Peyer's patch (tissue), 4 donors: Measurements from ENCODE around the gene BMAL2. TPM values are rescaled to one million over a fixed set of nuclear protein-coding genes. Genes with fewer than 3 reads are reported as not detected.

Experiments
- DNase-seq, 3 donors: peaks; one replicate each; pipeline ENCODE4 v3.0.0-alpha.2; 2017 to 2019
- H3K27ac ChIP-seq, 4 donors: fragments of 200-600 bp; sonication (generic); one replicate each; pipeline ENCODE4 v1.5.1; 2016 to 2019
- H3K27me3 ChIP-seq, 2 donors: fragments of 200-600 bp; sonication (generic); one replicate each; pipeline ENCODE4 v1.5.1; 2019
- H3K36me3 ChIP-seq, 3 donors: fragments of 200-600 bp; sonication (generic); one replicate each; pipeline ENCODE4 v1.5.1; 2016 to 2019
- H3K4me1 ChIP-seq, 4 donors: fragments of 200-600 bp; sonication (generic); one replicate each; pipeline ENCODE4 v1.5.1; 2016 to 2019
- H3K4me3 ChIP-seq, 4 donors: fragments of 200-600 bp; sonication (generic); 1 replicate in 3 of 4; 2 replicates in 1 of 4; pipeline ENCODE4 v1.5.1; 2016 to 2019; ENCODE audit warnings: mild to moderate bottlenecking in 1 of 4
- H3K9me3 ChIP-seq, 4 donors: fragments of 200-600 bp; sonication (generic); one replicate each; pipeline ENCODE4 v1.5.1; 2016 to 2019; ENCODE audit warnings: mild to moderate bottlenecking in 1 of 4
- CTCF ChIP-seq, 6 experiments: fragments of 450-650 bp in 4 of 6; fragments of 200-600 bp in 2 of 6; sonication (generic) in 1 of 6; IDR thresholded peaks; one replicate each; pipeline ENCODE4 v1.5.1; 2017 to 2019; ENCODE audit warnings: antibody characterized with exemption in 6 of 6, mild to moderate bottlenecking in 3 of 6, moderate library complexity in 1 of 6
- POLR2A ChIP-seq, 2 donors: fragments of 450-650 bp; IDR thresholded peaks; one replicate each; pipeline ENCODE4 v1.5.1; 2017; ENCODE audit warnings: antibody characterized with exemption in 2 of 2, mild to moderate bottlenecking in 2 of 2, moderate library complexity in 2 of 2
- total RNA-seq, 4 donors: library from RNA; depleted of rRNA; stranded (reverse); fragments of >200 nt; gene quantifications; one replicate each; pipeline ENCODE4 v1.1.0, GENCODE V29; 2016

The BMAL2 gene
- total RNA-seq, 4 donors from 2014 or later: 3.5 to 14.0 (median 4.6) TPM

GRCh38 chr12:27290501-27291168 is 42.0 kb upstream of the BMAL2 start:
- Histone ChIP-seq H3K4me1 (peaks cover 0 to 31% (median 0%) of the 10 kb centered on the region in 4 donors), H3K4me3 (no peak overlapping the region), H3K27ac (no peak overlapping the region), H3K9me3 (no peaks in the 10 kb centered on the region), H3K27me3 (no peaks in the 10 kb centered on the region), H3K36me3 (no peaks in the 10 kb centered on the region)
- TF ChIP-seq POLR2A (IDR thresholded peaks at IDR 0.05) (no peak), CTCF (IDR thresholded peaks at IDR 0.05) (no peak)
- no peak for DNase-seq

- H3K4me3 ChIP-seq: no peak overlapping the region
- no peak for DNase-seq
- no peaks in the 10 kb centered on the region for H3K9me3 ChIP-seq
- TF ChIP-seq POLR2A (IDR thresholded peaks at IDR 0.05) (no peak), CTCF (IDR thresholded peaks at IDR 0.05) (no peak)
- peaks cover 0 to 31% (median 0%) of the 10 kb centered on the region in 4 donors for H3K4me1 ChIP-seq
- no peaks in the 10 kb centered on the region for H3K27me3 ChIP-seq
- H3K27ac ChIP-seq: no peak overlapping the region
- no peaks in the 10 kb centered on the region for H3K36me3 ChIP-seq
These were observed 40.8 kb upstream of the BMAL2 start for GRCh38 chr12:27291862-27292261.

GRCh38 chr12:27292718-27293117 is 39.9 kb upstream of the BMAL2 start:
- TF ChIP-seq CTCF (IDR thresholded peaks at IDR 0.05) (no peak), POLR2A (IDR thresholded peaks at IDR 0.05) (no peak)
- no peak overlapping the region for H3K4me3 ChIP-seq
- peaks cover 0 to 31% (median 0%) of the 10 kb centered on the region in 4 donors for H3K4me1 ChIP-seq
- H3K27me3 ChIP-seq: no peaks in the 10 kb centered on the region
- H3K36me3 ChIP-seq: peaks cover 0 to 3% (median 0%) of the 10 kb centered on the region in 3 donors
- DNase-seq: no peak
- H3K9me3 ChIP-seq: no peaks in the 10 kb centered on the region
- no peak overlapping the region for H3K27ac ChIP-seq

- Histone ChIP-seq H3K27ac (no peak overlapping the region), H3K9me3 (no peaks in the 10 kb centered on the region), H3K4me3 (no peak overlapping the region), H3K4me1 (peaks cover 0 to 31% (median 0%) of the 10 kb centered on the region in 4 donors), H3K27me3 (no peaks in the 10 kb centered on the region), H3K36me3 (peaks cover 0 to 8% (median 0%) of the 10 kb centered on the region in 3 donors)
- no peak for DNase-seq
- TF ChIP-seq POLR2A (IDR thresholded peaks at IDR 0.05) (no peak), CTCF (IDR thresholded peaks at IDR 0.05) (no peak)
These were observed 39.2 kb upstream of the BMAL2 start for GRCh38 chr12:27293463-27293862.

- DNase-seq: no peak
- Histone ChIP-seq H3K4me1 (peaks cover 0 to 9% (median 0%) of the 10 kb centered on the region in 4 donors), H3K27ac (no peak overlapping the region), H3K4me3 (no peak overlapping the region), H3K36me3 (peaks cover 0 to 18% (median 0%) of the 10 kb centered on the region in 3 donors), H3K27me3 (no peaks in the 10 kb centered on the region), H3K9me3 (no peaks in the 10 kb centered on the region)
- TF ChIP-seq CTCF (IDR thresholded peaks at IDR 0.05) (no peak), POLR2A (IDR thresholded peaks at IDR 0.05) (no peak)
These were observed 36.0 kb upstream of the BMAL2 start for GRCh38 chr12:27296674-27297073.
